ENCODE results near the gene DIRAS2.

The DIRAS2 gene

GRCh38 chr9:90637626-90638025 is 5.0 kb downstream of the DIRAS2 start:
- peaks cover 8% of the 10 kb centered on the region for H3K4me1 Mint-ChIP-seq (ENCODE audit: low read depth)
- no peaks in the 10 kb centered on the region for H3K36me3 Mint-ChIP-seq
- no peak overlapping the region for H3K4me3 Mint-ChIP-seq
- H3K27ac Mint-ChIP-seq, result no peak overlapping the region
- H3K9me3 Mint-ChIP-seq (ENCODE audit: low read depth), result no peaks in the 10 kb centered on the region
- H3K27me3 Mint-ChIP-seq, result peaks cover 14% of the 10 kb centered on the region

- no peaks in the 10 kb centered on the region for H3K27me3 Mint-ChIP-seq
- H3K4me3 Mint-ChIP-seq, result no peak overlapping the region
- H3K4me1 Mint-ChIP-seq (ENCODE audit: low read depth), result no peaks in the 10 kb centered on the region
- no peak overlapping the region for H3K27ac Mint-ChIP-seq
- H3K36me3 Mint-ChIP-seq, result no peaks in the 10 kb centered on the region
- no peaks in the 10 kb centered on the region for H3K9me3 Mint-ChIP-seq (ENCODE audit: low read depth)
Observed at GRCh38 chr9:90632647-90633207, 9.9 kb downstream of the DIRAS2 start.

- Mint-ChIP-seq H3K36me3 (no peaks in the 10 kb centered on the region), H3K4me3 (no peak overlapping the region), H3K4me1 (ENCODE audit: low read depth) (no peaks in the 10 kb centered on the region), H3K27ac (no peak overlapping the region), H3K9me3 (ENCODE audit: low read depth) (no peaks in the 10 kb centered on the region), H3K27me3 (peaks cover 4% of the 10 kb centered on the region)
Observed at GRCh38 chr9:90631964-90632363, 10.7 kb downstream of the DIRAS2 start.

- Mint-ChIP-seq H3K9me3 (ENCODE audit: low read depth) (no peaks in the 10 kb centered on the region), H3K27ac (no peak overlapping the region), H3K27me3 (peaks cover 9% of the 10 kb centered on the region), H3K36me3 (no peaks in the 10 kb centered on the region), H3K4me1 (ENCODE audit: low read depth) (no peaks in the 10 kb centered on the region), H3K4me3 (no peak overlapping the region)
Observed at GRCh38 chr9:90629991-90630390, 12.6 kb downstream of the DIRAS2 start.

- H3K36me3 Mint-ChIP-seq, result no peaks in the 10 kb centered on the region
- H3K4me3 Mint-ChIP-seq, result no peak overlapping the region
- peaks cover 9% of the 10 kb centered on the region for H3K27me3 Mint-ChIP-seq
- H3K9me3 Mint-ChIP-seq (ENCODE audit: low read depth), result no peaks in the 10 kb centered on the region
- no peak overlapping the region for H3K27ac Mint-ChIP-seq
- no peaks in the 10 kb centered on the region for H3K4me1 Mint-ChIP-seq (ENCODE audit: low read depth)
Observed at GRCh38 chr9:90629354-90629753, 13.3 kb downstream of the DIRAS2 start.

- H3K4me1 Mint-ChIP-seq (ENCODE audit: low read depth), result no peaks in the 10 kb centered on the region
- H3K27ac Mint-ChIP-seq, result no peak overlapping the region
- H3K4me3 Mint-ChIP-seq, result no peak overlapping the region
- no peaks in the 10 kb centered on the region for H3K36me3 Mint-ChIP-seq
- no peaks in the 10 kb centered on the region for H3K9me3 Mint-ChIP-seq (ENCODE audit: low read depth)
- H3K27me3 Mint-ChIP-seq, result peaks cover 4% of the 10 kb centered on the region
Observed at GRCh38 chr9:90616806-90617205, 25.8 kb downstream of the DIRAS2 start.

GRCh38 chr9:90613502-90613901 is 29.1 kb downstream of the DIRAS2 start:
- no peaks in the 10 kb centered on the region for H3K4me1 Mint-ChIP-seq (ENCODE audit: low read depth)
- H3K27me3 Mint-ChIP-seq, result peaks cover 13% of the 10 kb centered on the region
- H3K36me3 Mint-ChIP-seq, result no peaks in the 10 kb centered on the region
- no peak overlapping the region for H3K27ac Mint-ChIP-seq
- H3K4me3 Mint-ChIP-seq, result no peak overlapping the region
- H3K9me3 Mint-ChIP-seq (ENCODE audit: low read depth), result no peaks in the 10 kb centered on the region

- no peaks in the 10 kb centered on the region for H3K36me3 Mint-ChIP-seq
- H3K27ac Mint-ChIP-seq, result no peak overlapping the region
- H3K9me3 Mint-ChIP-seq (ENCODE audit: low read depth), result no peaks in the 10 kb centered on the region
- H3K4me3 Mint-ChIP-seq, result no peak overlapping the region
- H3K4me1 Mint-ChIP-seq (ENCODE audit: low read depth), result no peaks in the 10 kb centered on the region
- peaks cover 13% of the 10 kb centered on the region for H3K27me3 Mint-ChIP-seq
Observed at GRCh38 chr9:90612957-90613356, 29.7 kb downstream of the DIRAS2 start.

GRCh38 chr9:90611568-90611967 is 31.1 kb downstream of the DIRAS2 start:
- H3K27me3 Mint-ChIP-seq, result peaks cover 14% of the 10 kb centered on the region
- H3K4me3 Mint-ChIP-seq, result no peak overlapping the region
- H3K27ac Mint-ChIP-seq, result no peak overlapping the region
- H3K9me3 Mint-ChIP-seq (ENCODE audit: low read depth), result no peaks in the 10 kb centered on the region
- H3K36me3 Mint-ChIP-seq, result no peaks in the 10 kb centered on the region
- H3K4me1 Mint-ChIP-seq (ENCODE audit: low read depth), result no peaks in the 10 kb centered on the region

GRCh38 chr9:90611121-90611520 is 31.5 kb downstream of the DIRAS2 start:
- Mint-ChIP-seq H3K4me1 (ENCODE audit: low read depth) (no peaks in the 10 kb centered on the region), H3K9me3 (ENCODE audit: low read depth) (no peaks in the 10 kb centered on the region), H3K36me3 (no peaks in the 10 kb centered on the region), H3K4me3 (no peak overlapping the region), H3K27ac (no peak overlapping the region), H3K27me3 (peaks cover 14% of the 10 kb centered on the region)

GRCh38 chr9:90607701-90608516 is 34.7 kb downstream of the DIRAS2 start:
- peaks cover 11% of the 10 kb centered on the region for H3K27me3 Mint-ChIP-seq
- no peaks in the 10 kb centered on the region for H3K9me3 Mint-ChIP-seq (ENCODE audit: low read depth)
- no peak overlapping the region for H3K27ac Mint-ChIP-seq
- no peaks in the 10 kb centered on the region for H3K36me3 Mint-ChIP-seq
- H3K4me3 Mint-ChIP-seq, result no peak overlapping the region
- H3K4me1 Mint-ChIP-seq (ENCODE audit: low read depth), result no peaks in the 10 kb centered on the region

GRCh38 chr9:90600029-90600428 is 42.6 kb downstream of the DIRAS2 start:
- H3K27ac Mint-ChIP-seq, result no peak overlapping the region
- no peaks in the 10 kb centered on the region for H3K4me1 Mint-ChIP-seq (ENCODE audit: low read depth)
- no peaks in the 10 kb centered on the region for H3K36me3 Mint-ChIP-seq
- no peaks in the 10 kb centered on the region for H3K9me3 Mint-ChIP-seq (ENCODE audit: low read depth)
- H3K27me3 Mint-ChIP-seq, result peaks cover 10% of the 10 kb centered on the region
- no peak overlapping the region for H3K4me3 Mint-ChIP-seq

GRCh38 chr9:90598191-90598590 is 44.4 kb downstream of the DIRAS2 start:
- Mint-ChIP-seq H3K4me3 (no peak overlapping the region), H3K4me1 (ENCODE audit: low read depth) (no peaks in the 10 kb centered on the region), H3K27ac (no peak overlapping the region), H3K9me3 (ENCODE audit: low read depth) (no peaks in the 10 kb centered on the region), H3K27me3 (peaks cover 14% of the 10 kb centered on the region), H3K36me3 (no peaks in the 10 kb centered on the region)

- Mint-ChIP-seq H3K27me3 (peaks cover 9% of the 10 kb centered on the region), H3K9me3 (ENCODE audit: low read depth) (peaks cover 6% of the 10 kb centered on the region), H3K4me3 (no peak overlapping the region), H3K27ac (no peak overlapping the region), H3K36me3 (no peaks in the 10 kb centered on the region), H3K4me1 (ENCODE audit: low read depth) (no peaks in the 10 kb centered on the region)
Observed at GRCh38 chr9:90593646-90594045, 49.0 kb downstream of the DIRAS2 start.

- H3K27ac Mint-ChIP-seq, result no peak overlapping the region
- H3K27me3 Mint-ChIP-seq, result peaks cover 5% of the 10 kb centered on the region
- H3K9me3 Mint-ChIP-seq (ENCODE audit: low read depth), result no peaks in the 10 kb centered on the region
- no peaks in the 10 kb centered on the region for H3K4me1 Mint-ChIP-seq (ENCODE audit: low read depth)
- no peak overlapping the region for H3K4me3 Mint-ChIP-seq
- H3K36me3 Mint-ChIP-seq, result no peaks in the 10 kb centered on the region
Observed at GRCh38 chr9:90580576-90580975, 62.0 kb downstream of the DIRAS2 start.

- H3K36me3 Mint-ChIP-seq, result no peaks in the 10 kb centered on the region
- peaks cover 5% of the 10 kb centered on the region for H3K27me3 Mint-ChIP-seq
- no peaks in the 10 kb centered on the region for H3K4me1 Mint-ChIP-seq (ENCODE audit: low read depth)
- no peaks in the 10 kb centered on the region for H3K9me3 Mint-ChIP-seq (ENCODE audit: low read depth)
- H3K27ac Mint-ChIP-seq, result no peak overlapping the region
- H3K4me3 Mint-ChIP-seq, result no peak overlapping the region
Observed at GRCh38 chr9:90579181-90579580, 63.4 kb downstream of the DIRAS2 start.

Measured in activated naive CD8-positive, alpha-beta T cell (primary cell).